GM19372 (cell line): ENCODE measurements around the gene LIPC.

Source experiments
- ATAC-seq: cut with Tn5 transposase; IDR thresholded peaks from one replicate; pipeline ENCODE4 v1.9.1; 2021; ENCODE audit warnings: mild to moderate bottlenecking, low read depth, moderate library complexity; ENCODE audit not compliant: unreplicated experiment

The LIPC gene

GRCh38 chr15:58512522-58512921, 80.7 kb downstream of the LIPC start:
- no peak for ATAC-seq

GRCh38 chr15:58513008-58513407, 81.2 kb downstream of the LIPC start:
- ATAC-seq = no peak

- ATAC-seq = no peak
Observed at GRCh38 chr15:58513726-58514336, 82.0 kb downstream of the LIPC start.

- no peak for ATAC-seq
Observed at GRCh38 chr15:58515807-58516206, 84.0 kb downstream of the LIPC start.

GRCh38 chr15:58517252-58517681, 85.5 kb downstream of the LIPC start:
- ATAC-seq = no peak

GRCh38 chr15:58517682-58518525, 86.1 kb downstream of the LIPC start:
- ATAC-seq = peak; percentile 73

GRCh38 chr15:58518626-58519025, 86.8 kb downstream of the LIPC start:
- peak; percentile 17 for ATAC-seq

- ATAC-seq = no peak
Observed at GRCh38 chr15:58519516-58519915, 87.7 kb downstream of the LIPC start.

GRCh38 chr15:58520464-58520863, 88.7 kb downstream of the LIPC start:
- ATAC-seq = no peak

GRCh38 chr15:58520936-58521292, 89.1 kb downstream of the LIPC start:
- ATAC-seq = no peak

GRCh38 chr15:58521293-58521991, 89.7 kb downstream of the LIPC start:
- ATAC-seq = no peak

- ATAC-seq = no peak
Observed at GRCh38 chr15:58522391-58522790, 90.6 kb downstream of the LIPC start.

- ATAC-seq = no peak
Observed at GRCh38 chr15:58522865-58523264, 91.1 kb downstream of the LIPC start.

GRCh38 chr15:58523634-58524033, 91.8 kb downstream of the LIPC start:
- ATAC-seq = no peak

GRCh38 chr15:58524247-58524646, 92.5 kb downstream of the LIPC start:
- ATAC-seq = no peak

- ATAC-seq = no peak
Observed at GRCh38 chr15:58525991-58526421, 94.2 kb downstream of the LIPC start.

GRCh38 chr15:58526647-58527192, 94.9 kb downstream of the LIPC start:
- no peak for ATAC-seq

GRCh38 chr15:58527573-58528187, 95.9 kb downstream of the LIPC start:
- no peak for ATAC-seq

- ATAC-seq = no peak
Observed at GRCh38 chr15:58528188-58528870, 96.5 kb downstream of the LIPC start.

GRCh38 chr15:58529041-58529440, 97.2 kb downstream of the LIPC start:
- ATAC-seq = no peak
